NB4 (cell line): ENCODE results near the gene CTCF.

Experiments used
- CTCF ChIP-seq: IDR thresholded peaks from one replicate; pipeline ENCODE4 v1.5.1; 2012; ENCODE audit warnings: low read depth, low read length
- MAX ChIP-seq: IDR thresholded peaks from 2 replicates; pipeline ENCODE4 v1.6.1; 2011; ENCODE audit warnings: low read depth, low read length
- MYC ChIP-seq: IDR thresholded peaks from 2 replicates; pipeline ENCODE4 v1.6.1; 2011; ENCODE audit warnings: low read depth, low read length
- POLR2A ChIP-seq: IDR thresholded peaks from 2 replicates; pipeline ENCODE4 v1.6.1; 2011; ENCODE audit warnings: mild to moderate bottlenecking; ENCODE audit not compliant: insufficient read length; ENCODE audit errors: extremely low read depth

GRCh38 chr16:67676939-67677338, 114.6 kb downstream of the CTCF start:
- no peak for TF ChIP-seq MAX
- no peak for TF ChIP-seq CTCF
- no peak for TF ChIP-seq POLR2A
- no peak for TF ChIP-seq MYC
